HG03342 (cell line): ENCODE data around the gene DNLZ.

Experiments used
- ATAC-seq: cut with Tn5 transposase; IDR thresholded peaks from one replicate; pipeline ENCODE4 v1.9.1; 2021; ENCODE audit warnings: mild to moderate bottlenecking, moderate library complexity; ENCODE audit not compliant: unreplicated experiment

Gene DNLZ

GRCh38 chr9:136397643-136398042, 34.1 kb upstream of the DNLZ start:
- no peak for ATAC-seq

DNA sequence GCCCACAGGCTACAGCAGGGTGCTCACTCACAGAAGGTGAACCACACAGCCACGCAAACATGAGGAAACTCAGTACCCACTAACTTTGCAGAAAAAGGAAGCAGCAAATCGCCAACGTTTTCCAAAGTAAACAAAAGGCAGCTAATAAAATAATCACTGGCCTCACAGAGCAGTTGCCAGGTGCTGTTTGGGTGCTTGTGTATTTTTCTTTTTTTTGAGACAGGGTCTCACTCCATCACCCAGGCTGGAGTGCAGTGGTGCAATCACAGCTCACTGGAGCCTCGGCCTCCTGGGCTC, 32.6 kb upstream of the DNLZ start:
- no peak for ATAC-seq

- ATAC-seq = no peak
Observed at GRCh38 chr9:136395345-136396218, 32.0 kb upstream of the DNLZ start.

DNA sequence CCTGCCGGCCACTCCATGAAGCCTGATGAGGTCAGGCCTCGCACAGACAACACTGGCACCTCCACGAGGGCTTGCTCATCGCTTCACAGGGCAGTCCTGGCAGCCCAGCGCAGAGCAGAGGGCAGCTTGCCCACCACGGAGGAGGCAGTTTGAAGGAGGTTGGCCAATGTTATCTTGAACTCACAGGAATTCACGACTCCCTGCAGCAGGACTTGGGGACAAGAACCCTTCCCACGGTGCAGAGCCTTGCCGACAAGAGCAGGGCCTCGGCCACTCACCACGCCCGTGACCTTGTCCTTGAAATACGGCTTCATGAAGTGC, 31.4 kb upstream of the DNLZ start:
- no peak for ATAC-seq

DNA sequence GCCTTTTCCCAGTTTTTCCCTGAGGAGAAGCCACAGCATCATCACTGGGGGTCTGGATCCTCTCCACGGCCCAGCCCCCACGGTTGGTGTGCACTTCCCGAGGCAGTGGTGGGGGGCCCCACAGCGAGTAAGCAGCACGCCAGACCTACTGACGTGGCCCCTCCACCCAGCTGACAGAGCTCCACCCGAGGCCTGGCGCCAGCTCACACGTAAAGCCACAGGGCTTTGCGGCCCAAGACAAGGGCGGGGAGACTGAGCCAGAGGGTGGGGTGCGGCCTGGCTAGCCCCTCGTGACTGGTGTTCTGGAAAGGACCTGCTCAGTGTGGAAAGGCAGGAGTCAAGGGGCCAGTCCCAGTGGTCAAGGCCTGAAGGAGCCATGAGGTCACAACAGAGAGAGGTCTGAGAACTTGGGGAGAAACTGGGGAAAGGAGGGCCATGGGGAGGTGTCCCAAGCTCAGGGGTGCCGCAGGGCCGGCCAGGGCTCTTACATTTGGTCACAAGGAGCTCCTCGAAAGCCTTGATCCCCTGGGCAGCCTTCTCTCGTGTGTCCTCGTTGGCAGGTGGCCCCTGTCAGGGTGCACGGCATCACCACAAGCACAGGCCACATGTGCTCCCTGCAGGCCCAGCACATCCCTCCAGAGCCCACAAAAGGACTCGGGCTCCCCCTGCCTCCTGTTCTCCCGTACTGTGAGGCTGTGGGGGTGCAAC, 30.9 kb upstream of the DNLZ start:
- ATAC-seq = no peak

DNA sequence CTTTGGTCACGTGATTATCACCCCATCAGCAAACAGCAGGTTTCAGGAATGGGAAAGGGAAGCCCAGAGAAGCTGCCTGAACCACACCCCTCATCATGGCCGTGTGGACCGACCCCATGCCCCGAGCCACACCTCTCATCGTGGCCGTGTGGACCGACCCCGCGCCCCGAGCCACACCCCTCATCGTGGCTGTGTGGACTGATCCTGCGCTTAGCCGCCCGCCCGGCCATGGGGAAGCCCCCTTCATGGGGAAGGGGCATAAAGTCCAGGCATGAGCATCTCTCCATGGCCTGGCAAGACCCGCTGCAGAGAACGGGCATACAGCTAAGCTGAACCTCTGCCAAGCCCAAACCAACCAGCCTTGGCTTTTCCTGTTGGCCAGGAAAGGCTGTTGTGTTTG, 30.0 kb upstream of the DNLZ start:
- ATAC-seq = no peak

DNA sequence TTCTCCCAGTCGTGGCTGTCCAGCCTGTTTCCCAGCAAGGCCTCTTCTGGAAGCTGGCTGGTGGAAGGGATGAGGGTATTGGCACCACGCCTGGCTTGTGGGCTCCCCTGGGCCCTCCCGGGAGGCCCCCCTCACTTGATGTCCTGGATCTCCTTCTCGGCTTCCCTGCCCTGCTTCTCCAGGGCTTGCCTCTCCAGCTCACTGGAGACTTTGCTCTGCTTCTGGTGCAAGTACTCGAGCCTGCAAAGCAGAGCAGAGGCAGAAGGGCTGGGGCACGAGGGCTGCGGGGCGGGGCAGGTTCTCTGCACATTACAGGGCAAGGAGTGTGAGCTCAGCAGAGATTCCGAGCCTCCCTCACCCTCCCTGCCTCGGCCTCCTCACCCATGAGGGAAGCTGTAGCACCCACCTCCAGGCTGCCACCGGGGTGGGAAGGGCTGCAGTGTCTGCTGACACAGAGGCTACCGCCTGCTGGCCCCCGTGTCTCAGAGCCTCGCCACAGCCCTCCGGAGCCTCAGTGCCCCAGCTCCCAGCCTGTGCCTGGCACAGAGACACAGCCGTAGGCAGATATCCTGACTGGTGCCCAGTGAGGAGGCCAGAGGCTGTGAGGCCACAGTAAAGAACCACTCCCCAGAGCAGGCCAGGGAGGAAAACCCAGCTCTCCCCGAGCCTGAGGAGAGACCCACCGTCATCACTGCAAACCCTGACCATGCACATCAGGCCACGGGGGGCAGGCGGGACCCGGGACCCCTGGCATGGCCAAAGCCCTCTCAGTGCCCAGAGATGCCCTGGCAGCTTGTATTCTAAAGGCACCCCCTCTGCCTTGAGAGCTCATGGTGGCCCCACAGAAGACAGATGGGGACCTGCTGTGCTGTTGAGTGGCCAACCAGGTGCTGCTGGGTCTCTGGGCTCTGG, 29.2 kb upstream of the DNLZ start:
- no peak for ATAC-seq

DNA sequence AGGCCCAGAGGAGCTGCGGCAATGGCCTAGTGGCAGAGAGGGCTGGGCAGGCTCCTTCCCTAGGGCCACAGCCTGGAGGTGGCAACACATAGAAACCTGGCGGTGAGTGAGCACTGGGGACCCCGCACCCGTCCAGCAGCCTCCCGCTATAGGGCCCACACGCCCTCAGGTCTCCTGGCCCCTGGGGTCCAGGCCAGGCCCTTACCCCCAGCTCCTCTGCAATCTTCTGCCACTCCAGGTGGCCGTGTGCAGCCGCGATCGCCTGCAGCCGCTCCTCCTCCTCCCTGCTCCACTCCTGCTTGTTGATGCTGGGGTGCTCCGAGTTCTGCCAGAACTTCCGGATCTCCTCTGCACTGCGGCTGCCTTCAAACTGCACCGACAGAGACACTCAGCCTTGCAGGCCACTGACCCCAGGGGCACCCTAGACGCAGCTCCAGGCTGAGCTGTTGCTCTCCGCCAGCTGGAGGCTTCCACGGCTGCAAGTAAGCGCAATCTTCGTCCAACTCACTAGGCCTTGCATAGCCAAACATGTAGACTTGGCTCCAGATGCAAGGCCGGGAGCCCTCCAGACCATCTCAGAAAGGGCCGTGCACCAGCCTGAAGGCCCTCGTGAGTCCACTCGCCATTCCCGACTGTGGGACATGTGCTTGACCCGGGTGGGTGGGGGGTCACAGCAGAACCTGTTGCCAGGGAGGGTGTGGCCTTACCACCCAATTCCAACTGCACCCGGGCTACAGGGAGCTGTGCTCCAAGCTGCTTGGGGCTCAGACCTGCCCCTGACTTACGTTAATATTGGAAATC, 28.4 kb upstream of the DNLZ start:
- ATAC-seq = no peak

- ATAC-seq = no peak
Observed at GRCh38 chr9:136389396-136389795, 25.9 kb upstream of the DNLZ start.

DNA sequence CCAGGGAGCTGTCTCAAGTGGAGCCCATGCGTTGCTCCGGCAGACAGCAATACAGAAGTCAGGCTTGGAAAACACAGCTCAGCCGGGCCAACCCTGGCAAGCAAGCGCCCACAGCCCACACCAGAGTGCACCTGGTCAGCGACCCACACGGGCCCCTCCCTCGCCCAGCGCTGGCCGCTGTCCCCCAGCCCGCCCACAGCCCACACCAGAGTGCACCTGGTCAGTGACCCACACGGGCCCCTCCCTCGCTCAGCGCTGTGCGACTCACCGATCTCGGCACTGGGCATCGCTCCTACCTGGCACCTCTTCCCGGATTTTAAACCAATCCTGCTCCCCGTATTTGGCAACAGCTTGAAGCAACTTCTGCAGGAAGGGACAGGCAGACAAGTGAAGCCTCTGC, 23.7 kb upstream of the DNLZ start:
- no peak for ATAC-seq

GRCh38 chr9:136386018-136386417, 22.5 kb upstream of the DNLZ start:
- ATAC-seq = no peak

DNA sequence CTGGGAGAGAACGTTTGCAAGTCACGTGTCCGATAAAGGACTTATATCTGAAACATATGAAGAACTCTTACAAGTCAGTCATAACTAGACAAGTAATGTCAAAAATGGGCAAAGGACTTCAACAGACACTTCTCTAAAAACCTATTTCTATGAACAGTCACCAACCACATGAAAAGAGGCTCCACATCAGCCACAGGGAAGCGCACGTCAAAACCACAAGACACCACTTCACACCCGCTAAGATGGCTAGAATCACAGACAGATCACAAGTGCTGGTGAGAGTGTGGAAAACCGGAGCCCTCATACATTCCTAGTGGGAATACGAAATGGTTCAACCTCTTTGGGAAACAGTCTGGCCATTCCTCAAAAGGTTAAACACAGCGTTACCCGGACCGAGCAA, 21.5 kb upstream of the DNLZ start:
- no peak for ATAC-seq

DNA sequence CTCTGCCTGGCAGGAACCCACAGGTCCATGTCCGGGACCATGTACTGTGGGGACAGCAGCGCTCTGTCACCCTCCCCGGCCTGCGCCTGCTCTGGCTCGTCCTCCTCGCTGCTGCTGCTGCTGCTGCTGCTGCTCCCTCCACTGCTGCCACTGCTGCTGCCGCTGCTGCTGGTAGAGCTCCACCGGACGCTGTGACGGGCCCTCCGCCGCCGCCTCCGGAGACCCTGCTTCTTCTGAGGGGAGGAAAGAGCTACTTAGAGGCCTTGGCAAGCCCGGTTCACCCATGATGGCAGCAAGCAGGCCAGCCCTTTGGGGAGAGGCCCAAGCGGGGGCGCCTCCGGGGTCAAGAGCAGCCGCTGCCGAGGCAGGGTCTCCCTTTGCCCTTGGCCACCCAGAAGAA, 19.9 kb upstream of the DNLZ start:
- ATAC-seq = no peak

DNA sequence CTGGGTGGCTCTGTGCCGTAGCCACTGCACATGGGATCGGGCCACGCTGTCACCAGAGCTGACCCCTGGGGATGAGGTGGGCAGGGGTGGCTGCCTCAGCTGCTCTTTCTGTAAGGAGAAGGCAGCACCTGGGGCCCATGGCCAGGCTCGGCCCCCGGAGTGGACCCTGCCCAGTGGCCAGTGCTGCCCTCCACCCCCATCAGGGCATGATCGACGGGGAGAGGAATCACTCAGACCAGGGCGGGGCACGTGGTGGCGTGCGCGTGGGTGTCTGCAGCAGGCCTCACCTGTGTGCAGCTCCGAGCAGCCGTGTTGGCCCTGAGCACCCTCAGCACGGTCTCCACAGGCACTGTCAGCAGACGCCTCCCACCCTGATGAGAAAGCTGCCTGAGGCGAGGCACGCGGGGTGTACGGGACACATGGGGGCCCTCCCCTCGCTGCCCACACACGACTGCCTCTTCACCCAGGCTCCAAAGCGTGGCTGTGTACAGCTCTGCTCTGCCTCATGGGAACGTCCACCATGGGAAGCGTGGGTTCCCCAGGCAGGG, 18.5 kb upstream of the DNLZ start:
- ATAC-seq = no peak

DNA sequence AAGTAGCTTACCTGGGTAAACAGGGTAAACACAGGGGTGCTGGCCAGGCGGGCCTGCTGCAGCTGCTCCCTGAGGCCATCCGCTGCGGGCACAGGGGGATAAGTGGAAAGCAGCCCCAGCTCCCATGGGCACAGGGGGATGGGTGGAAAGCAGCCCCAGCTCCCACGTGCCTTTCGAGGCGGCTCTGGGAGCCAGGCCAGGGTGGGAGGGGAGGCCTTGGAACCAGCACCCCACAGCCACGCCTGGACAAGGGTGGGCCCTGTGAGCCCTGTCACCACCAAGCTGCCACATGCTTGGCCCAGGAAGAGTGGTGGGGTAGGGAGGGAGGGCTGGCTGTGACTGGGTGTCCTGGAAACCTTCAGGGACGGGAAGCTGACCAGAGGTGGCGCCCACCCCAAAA, 17.8 kb upstream of the DNLZ start:
- ATAC-seq = no peak

DNA sequence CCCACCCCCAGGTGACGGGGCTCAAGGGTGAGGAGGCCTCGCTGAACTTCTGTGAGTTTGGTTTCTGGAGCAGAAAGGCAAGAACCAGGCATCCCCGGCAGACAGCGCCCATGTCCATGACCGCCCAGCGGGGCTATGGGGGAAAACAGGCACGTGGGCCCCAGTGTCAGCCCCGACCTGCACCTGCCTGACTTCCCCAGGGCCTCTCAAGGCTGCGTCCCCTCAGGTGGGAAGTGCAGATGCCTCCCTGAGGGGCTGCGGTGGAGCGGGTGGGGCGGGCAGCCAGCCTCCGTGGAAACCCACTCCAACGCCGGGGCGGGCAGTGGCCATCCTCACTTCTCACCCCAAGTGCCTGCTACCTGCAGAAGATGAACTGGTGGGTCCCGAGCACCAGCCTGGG, 16.8 kb upstream of the DNLZ start:
- no peak for ATAC-seq

- no peak for ATAC-seq
Observed at GRCh38 chr9:136379891-136380290, 16.3 kb upstream of the DNLZ start.

GRCh38 chr9:136379401-136379800, 15.9 kb upstream of the DNLZ start:
- no peak for ATAC-seq

DNA sequence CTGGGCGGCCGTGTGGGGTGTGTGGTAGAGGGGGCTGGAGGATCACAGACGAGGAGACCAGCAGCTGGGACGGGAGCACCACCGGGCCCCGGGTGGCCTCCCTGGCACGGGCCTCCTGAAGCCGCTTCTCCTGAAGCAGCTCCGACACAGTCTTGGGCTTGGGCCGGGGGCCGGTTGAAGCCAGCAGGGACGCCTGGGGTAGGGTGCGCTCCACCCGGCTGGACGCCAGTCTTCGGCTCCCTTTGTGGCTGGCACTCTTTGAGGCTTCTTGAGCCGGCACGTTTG, 15.4 kb upstream of the DNLZ start:
- ATAC-seq = no peak

- no peak for ATAC-seq
Observed at GRCh38 chr9:136378170-136379002, 14.8 kb upstream of the DNLZ start.
